H1 (cell line): ENCODE measurements around the gene RFXAP. TPM values are rescaled to one million over a fixed set of nuclear protein-coding genes. Genes with fewer than 3 reads are reported as not detected.

Source experiments
- polyA plus RNA-seq, 7 experiments: library from polyadenylated mRNA; depleted of rRNA in 3 of 7; stranded (reverse) in 5 of 7; unstranded in 2 of 7; fragments of >200 nt in 5 of 7; fragments of 200-250 nt in 2 of 7; gene quantifications; 1 replicate in 5 of 7; 2 replicates in 1 of 7; 4 replicates in 1 of 7; pipeline versions ENCODE4 v1.2.1 to v1.2.3, GENCODE V29; 2011 to 2013; ENCODE audit warnings: missing spikeins in 2 of 7, mixed read lengths in 2 of 7
- total RNA-seq: library from RNA; stranded (reverse); fragmentation: NEBNext Ultra II Directional; extraction: Animal tissue kit (Norgen Biotek cat#: 25700); gene quantifications from 2 replicates; pipeline ENCODE4 v1.2.1, GENCODE V29; 2021
- TF ChIP-seq, protein P1 (sequence below): fragments of 300-600 bp; sonication (generic); IDR thresholded peaks from 2 replicates; pipeline ENCODE4 v1.7.1; 2012; ENCODE audit warnings: low read length, moderate library complexity, mild to moderate bottlenecking, inconsistent platforms; ENCODE audit not compliant: insufficient replicate concordance

RFXAP gene
- total and polyA plus RNA-seq, 2 of the 8 experiments (the other 6 are each of a cell fraction or from before 2014, with no cell fraction given): 5.2 to 11.5 TPM

GRCh38 chr13:36839981-36840380, 21.0 kb downstream of the RFXAP start (continued):
- TF ChIP-seq, protein P1, sequence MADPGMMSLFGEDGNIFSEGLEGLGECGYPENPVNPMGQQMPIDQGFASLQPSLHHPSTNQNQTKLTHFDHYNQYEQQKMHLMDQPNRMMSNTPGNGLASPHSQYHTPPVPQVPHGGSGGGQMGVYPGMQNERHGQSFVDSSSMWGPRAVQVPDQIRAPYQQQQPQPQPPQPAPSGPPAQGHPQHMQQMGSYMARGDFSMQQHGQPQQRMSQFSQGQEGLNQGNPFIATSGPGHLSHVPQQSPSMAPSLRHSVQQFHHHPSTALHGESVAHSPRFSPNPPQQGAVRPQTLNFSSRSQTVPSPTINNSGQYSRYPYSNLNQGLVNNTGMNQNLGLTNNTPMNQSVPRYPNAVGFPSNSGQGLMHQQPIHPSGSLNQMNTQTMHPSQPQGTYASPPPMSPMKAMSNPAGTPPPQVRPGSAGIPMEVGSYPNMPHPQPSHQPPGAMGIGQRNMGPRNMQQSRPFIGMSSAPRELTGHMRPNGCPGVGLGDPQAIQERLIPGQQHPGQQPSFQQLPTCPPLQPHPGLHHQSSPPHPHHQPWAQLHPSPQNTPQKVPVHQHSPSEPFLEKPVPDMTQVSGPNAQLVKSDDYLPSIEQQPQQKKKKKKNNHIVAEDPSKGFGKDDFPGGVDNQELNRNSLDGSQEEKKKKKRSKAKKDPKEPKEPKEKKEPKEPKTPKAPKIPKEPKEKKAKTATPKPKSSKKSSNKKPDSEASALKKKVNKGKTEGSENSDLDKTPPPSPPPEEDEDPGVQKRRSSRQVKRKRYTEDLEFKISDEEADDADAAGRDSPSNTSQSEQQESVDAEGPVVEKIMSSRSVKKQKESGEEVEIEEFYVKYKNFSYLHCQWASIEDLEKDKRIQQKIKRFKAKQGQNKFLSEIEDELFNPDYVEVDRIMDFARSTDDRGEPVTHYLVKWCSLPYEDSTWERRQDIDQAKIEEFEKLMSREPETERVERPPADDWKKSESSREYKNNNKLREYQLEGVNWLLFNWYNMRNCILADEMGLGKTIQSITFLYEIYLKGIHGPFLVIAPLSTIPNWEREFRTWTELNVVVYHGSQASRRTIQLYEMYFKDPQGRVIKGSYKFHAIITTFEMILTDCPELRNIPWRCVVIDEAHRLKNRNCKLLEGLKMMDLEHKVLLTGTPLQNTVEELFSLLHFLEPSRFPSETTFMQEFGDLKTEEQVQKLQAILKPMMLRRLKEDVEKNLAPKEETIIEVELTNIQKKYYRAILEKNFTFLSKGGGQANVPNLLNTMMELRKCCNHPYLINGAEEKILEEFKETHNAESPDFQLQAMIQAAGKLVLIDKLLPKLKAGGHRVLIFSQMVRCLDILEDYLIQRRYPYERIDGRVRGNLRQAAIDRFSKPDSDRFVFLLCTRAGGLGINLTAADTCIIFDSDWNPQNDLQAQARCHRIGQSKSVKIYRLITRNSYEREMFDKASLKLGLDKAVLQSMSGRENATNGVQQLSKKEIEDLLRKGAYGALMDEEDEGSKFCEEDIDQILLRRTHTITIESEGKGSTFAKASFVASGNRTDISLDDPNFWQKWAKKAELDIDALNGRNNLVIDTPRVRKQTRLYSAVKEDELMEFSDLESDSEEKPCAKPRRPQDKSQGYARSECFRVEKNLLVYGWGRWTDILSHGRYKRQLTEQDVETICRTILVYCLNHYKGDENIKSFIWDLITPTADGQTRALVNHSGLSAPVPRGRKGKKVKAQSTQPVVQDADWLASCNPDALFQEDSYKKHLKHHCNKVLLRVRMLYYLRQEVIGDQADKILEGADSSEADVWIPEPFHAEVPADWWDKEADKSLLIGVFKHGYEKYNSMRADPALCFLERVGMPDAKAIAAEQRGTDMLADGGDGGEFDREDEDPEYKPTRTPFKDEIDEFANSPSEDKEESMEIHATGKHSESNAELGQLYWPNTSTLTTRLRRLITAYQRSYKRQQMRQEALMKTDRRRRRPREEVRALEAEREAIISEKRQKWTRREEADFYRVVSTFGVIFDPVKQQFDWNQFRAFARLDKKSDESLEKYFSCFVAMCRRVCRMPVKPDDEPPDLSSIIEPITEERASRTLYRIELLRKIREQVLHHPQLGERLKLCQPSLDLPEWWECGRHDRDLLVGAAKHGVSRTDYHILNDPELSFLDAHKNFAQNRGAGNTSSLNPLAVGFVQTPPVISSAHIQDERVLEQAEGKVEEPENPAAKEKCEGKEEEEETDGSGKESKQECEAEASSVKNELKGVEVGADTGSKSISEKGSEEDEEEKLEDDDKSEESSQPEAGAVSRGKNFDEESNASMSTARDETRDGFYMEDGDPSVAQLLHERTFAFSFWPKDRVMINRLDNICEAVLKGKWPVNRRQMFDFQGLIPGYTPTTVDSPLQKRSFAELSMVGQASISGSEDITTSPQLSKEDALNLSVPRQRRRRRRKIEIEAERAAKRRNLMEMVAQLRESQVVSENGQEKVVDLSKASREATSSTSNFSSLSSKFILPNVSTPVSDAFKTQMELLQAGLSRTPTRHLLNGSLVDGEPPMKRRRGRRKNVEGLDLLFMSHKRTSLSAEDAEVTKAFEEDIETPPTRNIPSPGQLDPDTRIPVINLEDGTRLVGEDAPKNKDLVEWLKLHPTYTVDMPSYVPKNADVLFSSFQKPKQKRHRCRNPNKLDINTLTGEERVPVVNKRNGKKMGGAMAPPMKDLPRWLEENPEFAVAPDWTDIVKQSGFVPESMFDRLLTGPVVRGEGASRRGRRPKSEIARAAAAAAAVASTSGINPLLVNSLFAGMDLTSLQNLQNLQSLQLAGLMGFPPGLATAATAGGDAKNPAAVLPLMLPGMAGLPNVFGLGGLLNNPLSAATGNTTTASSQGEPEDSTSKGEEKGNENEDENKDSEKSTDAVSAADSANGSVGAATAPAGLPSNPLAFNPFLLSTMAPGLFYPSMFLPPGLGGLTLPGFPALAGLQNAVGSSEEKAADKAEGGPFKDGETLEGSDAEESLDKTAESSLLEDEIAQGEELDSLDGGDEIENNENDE: no peak
